ENCODE data around the gene LRP8. TPM values are rescaled to one million over a fixed set of nuclear protein-coding genes. Genes with fewer than 3 reads are reported as not detected.

LRP8 gene
- total RNA-seq, 6 experiments from 2014 or later: 0.21 to 1.2 (median 0.56) TPM

DNA sequence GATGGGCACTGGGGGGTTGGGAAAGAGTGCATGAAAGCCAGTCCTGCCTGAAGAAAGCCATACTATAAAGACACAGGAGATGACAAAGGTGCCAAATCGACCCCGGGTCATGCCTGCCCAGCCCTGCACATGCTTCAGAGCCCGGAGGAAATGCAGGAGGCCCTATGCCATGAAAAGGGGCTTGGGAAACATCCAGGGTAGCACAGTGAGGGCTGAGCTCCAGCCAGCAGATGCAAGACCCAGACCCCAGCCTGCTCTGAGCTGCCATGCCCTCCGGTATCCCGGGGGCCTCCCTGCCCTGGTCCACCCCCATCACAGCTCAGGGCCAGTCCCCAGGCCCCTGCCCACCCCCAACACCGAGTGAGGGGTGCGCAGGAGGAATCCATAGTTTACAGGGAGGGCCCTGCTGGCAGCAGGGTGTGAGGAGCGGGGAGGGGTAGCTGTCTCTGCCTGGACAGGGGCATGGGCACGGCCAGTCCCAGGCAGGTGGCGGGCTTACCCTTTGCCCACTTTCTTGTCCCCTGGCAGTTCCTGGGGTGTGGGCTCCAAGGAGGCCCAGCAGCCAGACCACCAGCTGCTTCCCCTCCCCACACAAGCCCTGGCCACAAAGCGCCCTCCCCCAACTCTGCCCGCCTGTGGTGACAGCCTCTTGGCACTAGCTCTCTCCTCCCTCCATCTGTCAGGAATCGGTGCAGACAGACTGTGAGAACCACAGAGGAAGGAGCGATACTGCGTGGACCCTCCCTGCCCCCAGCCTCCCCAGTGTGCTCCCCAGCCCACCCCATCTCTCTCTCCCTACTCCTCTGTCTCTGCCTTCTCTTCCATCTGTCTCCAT is 16.8 kb downstream of the LRP8 start:
- Histone ChIP-seq H3K27ac (no peak overlapping the region), H3K27me3 (no peaks in the 10 kb centered on the region), H3K4me3 (no peak overlapping the region), H3K9me3 (no peaks in the 10 kb centered on the region), H3K36me3 (no peaks in the 10 kb centered on the region), H3K4me1 (no peaks in the 10 kb centered on the region)
- no peak for ATAC-seq
- TF ChIP-seq, protein P1, sequence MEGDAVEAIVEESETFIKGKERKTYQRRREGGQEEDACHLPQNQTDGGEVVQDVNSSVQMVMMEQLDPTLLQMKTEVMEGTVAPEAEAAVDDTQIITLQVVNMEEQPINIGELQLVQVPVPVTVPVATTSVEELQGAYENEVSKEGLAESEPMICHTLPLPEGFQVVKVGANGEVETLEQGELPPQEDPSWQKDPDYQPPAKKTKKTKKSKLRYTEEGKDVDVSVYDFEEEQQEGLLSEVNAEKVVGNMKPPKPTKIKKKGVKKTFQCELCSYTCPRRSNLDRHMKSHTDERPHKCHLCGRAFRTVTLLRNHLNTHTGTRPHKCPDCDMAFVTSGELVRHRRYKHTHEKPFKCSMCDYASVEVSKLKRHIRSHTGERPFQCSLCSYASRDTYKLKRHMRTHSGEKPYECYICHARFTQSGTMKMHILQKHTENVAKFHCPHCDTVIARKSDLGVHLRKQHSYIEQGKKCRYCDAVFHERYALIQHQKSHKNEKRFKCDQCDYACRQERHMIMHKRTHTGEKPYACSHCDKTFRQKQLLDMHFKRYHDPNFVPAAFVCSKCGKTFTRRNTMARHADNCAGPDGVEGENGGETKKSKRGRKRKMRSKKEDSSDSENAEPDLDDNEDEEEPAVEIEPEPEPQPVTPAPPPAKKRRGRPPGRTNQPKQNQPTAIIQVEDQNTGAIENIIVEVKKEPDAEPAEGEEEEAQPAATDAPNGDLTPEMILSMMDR (IDR thresholded peaks at IDR 0.05): no peak
- no peak for TF ChIP-seq POLR2A (IDR thresholded peaks at IDR 0.05)
- intact Hi-C loops (cut with DNase I): no loop called here
- 52% methylated on average over 5 of the region's 15 CpGs for WGBS (ENCODE audit: insufficient coverage, low coverage, low lambda C conversion rate, missing lambda C conversion rate)
- no peak for DNase-seq

DNA sequence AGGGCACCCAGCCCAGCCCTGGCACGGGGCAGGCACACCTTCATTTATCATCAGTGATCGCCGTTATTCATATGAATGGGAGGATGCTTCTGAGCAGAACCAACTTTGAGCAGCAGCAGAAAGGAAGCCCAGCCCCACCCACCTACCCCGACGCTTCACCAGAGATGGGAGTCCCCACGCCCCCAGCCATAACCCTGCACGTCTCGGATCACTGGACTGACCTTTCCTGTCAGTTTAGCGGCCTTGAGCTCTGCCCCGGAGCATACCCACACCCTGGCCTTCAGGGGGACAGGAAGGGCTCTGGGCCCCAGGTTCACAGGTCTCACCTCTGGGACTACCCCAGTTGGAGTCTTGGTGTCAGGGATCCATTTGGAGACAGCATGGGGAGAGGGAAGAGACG is 18.1 kb downstream of the LRP8 start:
- WGBS (ENCODE audit: insufficient coverage, low coverage, low lambda C conversion rate, missing lambda C conversion rate): 62% methylated on average over 5 of the region's 11 CpGs
- H3K27ac ChIP-seq: no peak overlapping the region

DNA sequence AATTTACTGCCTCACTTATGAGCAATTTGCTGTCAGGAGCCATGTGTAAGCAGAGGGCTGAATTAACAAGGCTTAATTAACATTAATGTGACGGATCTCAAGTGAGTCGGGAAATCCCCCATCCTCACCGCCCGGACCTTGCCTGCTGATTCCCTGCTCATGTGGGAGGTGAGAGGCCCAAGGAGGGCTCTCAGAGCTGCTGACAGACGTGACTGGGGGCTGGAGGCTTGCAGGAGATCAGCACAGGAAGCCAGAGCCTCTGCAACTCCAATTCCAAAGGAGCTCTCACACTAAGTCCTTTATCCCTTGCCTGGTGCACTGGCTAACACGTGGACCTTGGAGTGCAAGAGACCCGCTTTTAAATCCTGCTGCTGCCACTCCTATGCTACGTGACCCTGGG is 19.4 kb downstream of the LRP8 start:
- 62% methylated on average over 4 of the region's 8 CpGs for WGBS (ENCODE audit: insufficient coverage, low coverage, low lambda C conversion rate, missing lambda C conversion rate)
- intact Hi-C loops (cut with DNase I): no loop called here
- no peak for ATAC-seq

More for the DNA sequence above, 18.1 kb downstream of the LRP8 start:
- H3K36me3 ChIP-seq: no peaks in the 10 kb centered on the region
- no peaks in the 10 kb centered on the region for H3K4me1 ChIP-seq
- DNase-seq (no peak), ATAC-seq (no peak)
- no peaks in the 10 kb centered on the region for H3K27me3 ChIP-seq
- TF ChIP-seq, protein P1 (IDR thresholded peaks at IDR 0.05): no peak
- no peak for TF ChIP-seq POLR2A (IDR thresholded peaks at IDR 0.05)
- no peak overlapping the region for H3K4me3 ChIP-seq
- intact Hi-C loops (cut with DNase I): no loop called here
- no peaks in the 10 kb centered on the region for H3K9me3 ChIP-seq

DNA sequence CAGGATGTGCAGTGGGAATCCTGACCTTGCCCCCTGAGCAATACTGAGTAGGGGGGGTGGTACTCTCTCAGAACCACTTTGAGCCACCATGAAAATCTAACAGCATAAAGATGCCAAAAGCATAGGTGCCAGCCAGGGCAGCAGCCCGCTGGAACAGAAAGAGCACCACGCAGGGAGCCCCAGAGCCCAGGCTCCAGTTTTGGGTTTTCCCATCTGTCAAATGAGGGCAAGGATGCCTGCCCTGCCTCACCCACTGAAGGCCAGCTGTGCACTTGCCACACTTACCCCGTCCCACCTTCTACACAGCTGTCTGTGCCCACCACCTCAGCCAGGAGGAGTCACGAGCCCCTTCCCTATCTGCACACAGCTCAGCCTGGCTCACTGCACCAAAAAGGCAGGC is 20.8 kb downstream of the LRP8 start:
- DNase-seq: no peak
- Histone ChIP-seq H3K36me3 (no peaks in the 10 kb centered on the region), H3K4me1 (no peaks in the 10 kb centered on the region), H3K27ac (no peak overlapping the region), H3K9me3 (no peaks in the 10 kb centered on the region), H3K27me3 (no peaks in the 10 kb centered on the region), H3K4me3 (no peak overlapping the region)
- no peak for ATAC-seq
- intact Hi-C loops (cut with DNase I): no loop called here
- no CpG with 5 or more reads among the region's 4 CpGs for WGBS (ENCODE audit: insufficient coverage, low coverage, low lambda C conversion rate, missing lambda C conversion rate)
- TF ChIP-seq, protein P1 (IDR thresholded peaks at IDR 0.05): no peak
- no peak for TF ChIP-seq POLR2A (IDR thresholded peaks at IDR 0.05)

More for the DNA sequence above, 19.4 kb downstream of the LRP8 start:
- no peak for DNase-seq
- no peaks in the 10 kb centered on the region for H3K27me3 ChIP-seq
- no peak overlapping the region for H3K27ac ChIP-seq
- TF ChIP-seq, protein P1 (IDR thresholded peaks at IDR 0.05): no peak
- no peak for TF ChIP-seq POLR2A (IDR thresholded peaks at IDR 0.05)
- no peaks in the 10 kb centered on the region for H3K4me1 ChIP-seq
- no peak overlapping the region for H3K4me3 ChIP-seq
- no peaks in the 10 kb centered on the region for H3K36me3 ChIP-seq
- H3K9me3 ChIP-seq: no peaks in the 10 kb centered on the region
